GM19468 (cell line): ENCODE measurements around the gene ARID4B.
"Not testable (repeated sequence)": the region's sequence is repeated elsewhere in the genome, so short reads cannot be mapped to it uniquely, and the experiment has no call there.

Source experiments
- ATAC-seq: cut with Tn5 transposase; IDR thresholded peaks from one replicate; pipeline ENCODE4 v1.9.1; 2021; ENCODE audit warnings: mild to moderate bottlenecking, moderate library complexity, moderate number of reproducible peaks; ENCODE audit not compliant: unreplicated experiment; ENCODE audit errors: extremely low read depth

Gene ARID4B

GRCh38 chr1:235329139-235329902 is 1.3 kb upstream of the ARID4B start:
- peak; percentile 16 for ATAC-seq

GRCh38 chr1:235328271-235329138 is 526 bp upstream of the ARID4B start, which contains the start of gene GGPS1:
GGPS1 (plus strand) TSS chr1:235328570; CDS start chr1:235335265, 6,695 bp downstream.
- ATAC-seq: peak; percentile 48

GRCh38 chr1:235326719-235327558 is 1.0 kb downstream of the ARID4B start:
- no peak for ATAC-seq

- ATAC-seq: no peak
These were observed 2.1 kb downstream of the ARID4B start for GRCh38 chr1:235325854-235326253.

- ATAC-seq: no peak
These were observed 2.8 kb downstream of the ARID4B start for GRCh38 chr1:235325139-235325538.

GRCh38 chr1:235324296-235324695 is 3.7 kb downstream of the ARID4B start:
- ATAC-seq: no peak

GRCh38 chr1:235320521-235321179 is 7.3 kb downstream of the ARID4B start:
- no peak for ATAC-seq

GRCh38 chr1:235319255-235319654 is 8.7 kb downstream of the ARID4B start:
- no peak for ATAC-seq

- no peak for ATAC-seq
These were observed 10.8 kb downstream of the ARID4B start for GRCh38 chr1:235317168-235317567.

- ATAC-seq: no peak
These were observed 12.2 kb downstream of the ARID4B start for GRCh38 chr1:235315735-235316134.

GRCh38 chr1:235315173-235315572 is 12.8 kb downstream of the ARID4B start:
- ATAC-seq: no peak

GRCh38 chr1:235313931-235314678 is 13.9 kb downstream of the ARID4B start:
- ATAC-seq: no peak

GRCh38 chr1:235313262-235313661 is 14.7 kb downstream of the ARID4B start:
- no peak for ATAC-seq

GRCh38 chr1:235309206-235309605 is 18.8 kb downstream of the ARID4B start:
- ATAC-seq: not testable (repeated sequence)

- ATAC-seq: no peak
These were observed 20.5 kb downstream of the ARID4B start for GRCh38 chr1:235307158-235308124.

- ATAC-seq: no peak
These were observed 23.2 kb downstream of the ARID4B start for GRCh38 chr1:235304549-235305451.

GRCh38 chr1:235302143-235302542 is 25.8 kb downstream of the ARID4B start:
- no peak for ATAC-seq
